ENCODE data around the gene MYLK4.

Gene MYLK4

DNA sequence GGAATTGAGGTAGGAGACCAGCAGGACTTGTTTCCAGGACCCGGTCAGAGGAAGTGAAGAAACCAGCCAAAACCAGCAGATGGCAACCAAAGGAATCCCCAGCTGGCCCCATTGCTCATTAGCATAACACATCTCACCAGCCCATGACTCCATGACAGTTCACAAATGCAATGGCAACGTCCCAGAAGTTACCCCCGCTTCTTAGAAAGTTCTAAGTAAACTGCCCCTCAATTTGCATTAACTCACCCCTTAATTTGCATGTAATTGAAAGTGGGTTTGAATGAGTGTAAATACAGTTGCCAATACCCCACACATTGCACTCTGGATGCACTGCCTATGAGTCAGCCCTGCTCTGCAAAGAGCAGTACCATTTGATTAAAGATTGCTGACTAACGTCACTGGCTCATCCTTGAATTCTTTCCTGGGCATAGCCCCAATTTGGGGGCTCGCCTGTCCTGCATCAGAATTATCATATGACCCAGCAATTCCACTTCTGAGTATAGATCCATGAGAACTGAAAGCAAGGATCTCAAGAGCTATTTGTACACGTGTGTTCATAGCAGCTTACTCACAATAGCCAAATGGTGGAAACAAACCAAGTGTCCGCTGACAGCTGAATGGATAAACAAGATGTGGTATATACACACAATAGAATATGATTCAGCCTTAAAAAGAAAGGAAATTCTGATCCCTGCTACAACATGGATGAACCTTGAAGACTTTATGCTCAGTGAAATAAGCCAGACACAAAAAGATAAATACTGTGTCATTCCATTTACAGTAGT lies 36.4 kb downstream of the MYLK4 start:
- no peak overlapping the region for H3K4me3 ChIP-seq (ENCODE audit: low read length)
- peaks cover 10% of the 10 kb centered on the region for H3K4me1 ChIP-seq (ENCODE audit: control insufficient read depth, low read length)
- no peak overlapping the region for H3K4me2 ChIP-seq (ENCODE audit: low read length)
- no peak overlapping the region for H3K27ac ChIP-seq (ENCODE audit: low read depth, low read length)
- TF ChIP-seq, protein P1, sequence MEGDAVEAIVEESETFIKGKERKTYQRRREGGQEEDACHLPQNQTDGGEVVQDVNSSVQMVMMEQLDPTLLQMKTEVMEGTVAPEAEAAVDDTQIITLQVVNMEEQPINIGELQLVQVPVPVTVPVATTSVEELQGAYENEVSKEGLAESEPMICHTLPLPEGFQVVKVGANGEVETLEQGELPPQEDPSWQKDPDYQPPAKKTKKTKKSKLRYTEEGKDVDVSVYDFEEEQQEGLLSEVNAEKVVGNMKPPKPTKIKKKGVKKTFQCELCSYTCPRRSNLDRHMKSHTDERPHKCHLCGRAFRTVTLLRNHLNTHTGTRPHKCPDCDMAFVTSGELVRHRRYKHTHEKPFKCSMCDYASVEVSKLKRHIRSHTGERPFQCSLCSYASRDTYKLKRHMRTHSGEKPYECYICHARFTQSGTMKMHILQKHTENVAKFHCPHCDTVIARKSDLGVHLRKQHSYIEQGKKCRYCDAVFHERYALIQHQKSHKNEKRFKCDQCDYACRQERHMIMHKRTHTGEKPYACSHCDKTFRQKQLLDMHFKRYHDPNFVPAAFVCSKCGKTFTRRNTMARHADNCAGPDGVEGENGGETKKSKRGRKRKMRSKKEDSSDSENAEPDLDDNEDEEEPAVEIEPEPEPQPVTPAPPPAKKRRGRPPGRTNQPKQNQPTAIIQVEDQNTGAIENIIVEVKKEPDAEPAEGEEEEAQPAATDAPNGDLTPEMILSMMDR (IDR thresholded peaks at IDR 0.05; ENCODE audit: low read depth, low read length, poor library complexity, severe bottlenecking): no peak
- no peak for TF ChIP-seq EZH2phosphoT487 (IDR thresholded peaks at IDR 0.05; ENCODE audit: borderline replicate concordance, low read length)
- no peaks in the 10 kb centered on the region for H3K9me2 ChIP-seq (replicated peaks; ENCODE audit: control insufficient read depth, low read length)
- no peaks in the 10 kb centered on the region for H3K79me2 ChIP-seq (ENCODE audit: control insufficient read depth, low read length)
- H4K20me1 ChIP-seq (ENCODE audit: control insufficient read depth, insufficient read depth, low read depth, low read length): no peaks in the 10 kb centered on the region
- no peaks in the 10 kb centered on the region for H3F3A ChIP-seq (ENCODE audit: control insufficient read depth, insufficient read depth)
- H3K27me3 ChIP-seq (ENCODE audit: control insufficient read depth, low read length): no peaks in the 10 kb centered on the region
- no peaks in the 10 kb centered on the region for H3K36me3 ChIP-seq (ENCODE audit: control insufficient read depth, low read length)
- H3K9me3 ChIP-seq (ENCODE audit: control insufficient read depth, insufficient read depth, low read length): peaks cover 16% of the 10 kb centered on the region

GRCh38 chr6:2713473-2714110 lies 37.1 kb downstream of the MYLK4 start:
- Histone ChIP-seq H3F3A (ENCODE audit: control insufficient read depth, insufficient read depth) (no peaks in the 10 kb centered on the region), H3K9me2 (replicated peaks; ENCODE audit: control insufficient read depth, low read length) (no peaks in the 10 kb centered on the region), H3K36me3 (ENCODE audit: control insufficient read depth, low read length) (no peaks in the 10 kb centered on the region), H3K4me3 (ENCODE audit: low read length) (no peak overlapping the region), H3K27ac (ENCODE audit: low read depth, low read length) (no peak overlapping the region), H3K27me3 (ENCODE audit: control insufficient read depth, low read length) (no peaks in the 10 kb centered on the region), H3K9me3 (ENCODE audit: control insufficient read depth, insufficient read depth, low read length) (peaks cover 16% of the 10 kb centered on the region), H3K79me2 (ENCODE audit: control insufficient read depth, low read length) (no peaks in the 10 kb centered on the region), H4K20me1 (ENCODE audit: control insufficient read depth, insufficient read depth, low read depth, low read length) (no peaks in the 10 kb centered on the region), H3K4me1 (ENCODE audit: control insufficient read depth, low read length) (peaks cover 4% of the 10 kb centered on the region), H3K4me2 (ENCODE audit: low read length) (no peak overlapping the region)
- TF ChIP-seq EZH2phosphoT487 (IDR thresholded peaks at IDR 0.05; ENCODE audit: borderline replicate concordance, low read length): no peak
- TF ChIP-seq, protein P1 (IDR thresholded peaks at IDR 0.05; ENCODE audit: low read depth, low read length, poor library complexity, severe bottlenecking): no peak

DNA sequence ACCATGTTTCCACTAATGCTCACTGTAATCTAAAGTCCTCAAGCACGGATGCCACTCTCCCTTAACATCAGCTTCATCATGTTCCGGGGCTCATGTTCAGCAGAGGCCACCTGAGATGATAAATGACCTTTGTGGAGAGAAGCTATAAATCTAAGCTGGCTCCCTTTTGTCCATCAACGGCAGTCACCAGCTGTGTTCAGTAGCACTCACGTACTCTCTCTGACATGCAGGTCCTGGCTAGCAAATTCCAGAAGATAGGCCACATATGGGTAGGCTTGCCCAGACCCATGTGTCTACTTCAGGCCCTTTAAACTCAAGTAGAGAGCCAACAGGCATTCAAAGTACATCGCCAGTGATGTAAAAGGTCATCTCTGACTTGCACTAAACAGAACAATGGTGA lies 38.6 kb downstream of the MYLK4 start:
- Histone ChIP-seq H3K4me3 (ENCODE audit: low read length) (no peak overlapping the region), H3K4me1 (ENCODE audit: control insufficient read depth, low read length) (no peaks in the 10 kb centered on the region), H4K20me1 (ENCODE audit: control insufficient read depth, insufficient read depth, low read depth, low read length) (no peaks in the 10 kb centered on the region), H3K79me2 (ENCODE audit: control insufficient read depth, low read length) (no peaks in the 10 kb centered on the region), H3K4me2 (ENCODE audit: low read length) (no peak overlapping the region), H3K9me3 (ENCODE audit: control insufficient read depth, insufficient read depth, low read length) (peaks cover 16% of the 10 kb centered on the region), H3K36me3 (ENCODE audit: control insufficient read depth, low read length) (no peaks in the 10 kb centered on the region), H3F3A (ENCODE audit: control insufficient read depth, insufficient read depth) (no peaks in the 10 kb centered on the region), H3K9me2 (replicated peaks; ENCODE audit: control insufficient read depth, low read length) (no peaks in the 10 kb centered on the region), H3K27ac (ENCODE audit: low read depth, low read length) (no peak overlapping the region), H3K27me3 (ENCODE audit: control insufficient read depth, low read length) (no peaks in the 10 kb centered on the region)
- TF ChIP-seq, protein P1 (IDR thresholded peaks at IDR 0.05; ENCODE audit: low read depth, low read length, poor library complexity, severe bottlenecking): no peak
- TF ChIP-seq EZH2phosphoT487 (IDR thresholded peaks at IDR 0.05; ENCODE audit: borderline replicate concordance, low read length): no peak
